Measurements from ENCODE around the gene USP32.

GRCh38 chr17:60356940-60357339, 35.0 kb downstream of the USP32 start:
- TF ChIP-seq CTCF (conservative IDR thresholded peaks at IDR 0.05; ENCODE audit: low read length) = no peak
- no peak for TF ChIP-seq EZH2phosphoT487 (IDR thresholded peaks at IDR 0.05; ENCODE audit: borderline replicate concordance)

All from Loucy (cell line).